GM10266 (cell line): ENCODE data around the gene TMEM106C.

Experiments
- DNase-seq: peaks from one replicate; pipeline ENCODE4 v3.0.0; 2012; ENCODE audit errors: extremely low spot score
- TF ChIP-seq, protein P1 (sequence below): IDR thresholded peaks from 2 replicates; pipeline ENCODE4 v1.5.1; 2012; ENCODE audit warnings: mild to moderate bottlenecking, low read depth; ENCODE audit not compliant: control insufficient read depth, insufficient read depth; ENCODE audit errors: missing control alignments

The TMEM106C gene

DNA sequence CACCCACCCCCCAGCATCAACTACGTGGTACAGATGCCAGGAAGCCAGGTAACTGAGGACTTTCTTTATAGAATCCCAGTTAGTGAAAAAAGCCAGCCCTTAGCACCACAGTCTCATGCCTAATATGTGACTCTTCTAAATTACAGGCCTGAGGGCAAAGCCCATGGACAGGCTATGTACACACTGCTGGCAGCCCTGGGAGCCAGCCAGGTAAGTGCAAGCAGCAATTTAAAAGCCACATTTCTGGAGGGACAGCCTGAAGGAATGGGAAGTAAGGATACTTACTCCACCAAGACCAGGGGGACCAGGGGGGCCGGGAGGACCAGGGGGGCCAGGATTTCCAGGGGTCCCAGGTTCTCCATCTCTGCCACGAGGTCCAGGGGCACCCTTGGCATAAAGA is 33.9 kb downstream of the TMEM106C start:
- DNase-seq: no peak
- TF ChIP-seq, protein P1, sequence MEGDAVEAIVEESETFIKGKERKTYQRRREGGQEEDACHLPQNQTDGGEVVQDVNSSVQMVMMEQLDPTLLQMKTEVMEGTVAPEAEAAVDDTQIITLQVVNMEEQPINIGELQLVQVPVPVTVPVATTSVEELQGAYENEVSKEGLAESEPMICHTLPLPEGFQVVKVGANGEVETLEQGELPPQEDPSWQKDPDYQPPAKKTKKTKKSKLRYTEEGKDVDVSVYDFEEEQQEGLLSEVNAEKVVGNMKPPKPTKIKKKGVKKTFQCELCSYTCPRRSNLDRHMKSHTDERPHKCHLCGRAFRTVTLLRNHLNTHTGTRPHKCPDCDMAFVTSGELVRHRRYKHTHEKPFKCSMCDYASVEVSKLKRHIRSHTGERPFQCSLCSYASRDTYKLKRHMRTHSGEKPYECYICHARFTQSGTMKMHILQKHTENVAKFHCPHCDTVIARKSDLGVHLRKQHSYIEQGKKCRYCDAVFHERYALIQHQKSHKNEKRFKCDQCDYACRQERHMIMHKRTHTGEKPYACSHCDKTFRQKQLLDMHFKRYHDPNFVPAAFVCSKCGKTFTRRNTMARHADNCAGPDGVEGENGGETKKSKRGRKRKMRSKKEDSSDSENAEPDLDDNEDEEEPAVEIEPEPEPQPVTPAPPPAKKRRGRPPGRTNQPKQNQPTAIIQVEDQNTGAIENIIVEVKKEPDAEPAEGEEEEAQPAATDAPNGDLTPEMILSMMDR: no peak

DNA sequence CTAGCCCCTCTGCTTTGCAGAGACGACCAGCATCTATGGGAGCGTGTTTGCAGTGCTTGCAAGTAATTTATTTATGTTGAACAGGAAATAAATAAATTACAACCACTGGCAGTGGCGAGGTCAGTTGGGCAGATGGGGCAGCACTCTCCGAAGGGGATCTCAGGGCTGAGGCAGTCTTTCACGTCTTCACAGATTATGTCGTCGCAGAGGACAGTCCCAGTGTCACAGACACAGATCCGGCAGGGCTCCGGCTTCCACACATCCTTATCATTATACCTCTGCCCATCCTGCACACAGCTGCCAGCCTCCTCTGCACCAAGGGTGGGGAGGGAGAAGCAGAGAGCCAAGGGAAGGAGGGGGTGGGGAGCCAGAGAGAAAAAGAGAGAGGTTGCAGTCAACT is 36.4 kb downstream of the TMEM106C start:
- TF ChIP-seq, protein P1: no peak
- no peak for DNase-seq

DNA sequence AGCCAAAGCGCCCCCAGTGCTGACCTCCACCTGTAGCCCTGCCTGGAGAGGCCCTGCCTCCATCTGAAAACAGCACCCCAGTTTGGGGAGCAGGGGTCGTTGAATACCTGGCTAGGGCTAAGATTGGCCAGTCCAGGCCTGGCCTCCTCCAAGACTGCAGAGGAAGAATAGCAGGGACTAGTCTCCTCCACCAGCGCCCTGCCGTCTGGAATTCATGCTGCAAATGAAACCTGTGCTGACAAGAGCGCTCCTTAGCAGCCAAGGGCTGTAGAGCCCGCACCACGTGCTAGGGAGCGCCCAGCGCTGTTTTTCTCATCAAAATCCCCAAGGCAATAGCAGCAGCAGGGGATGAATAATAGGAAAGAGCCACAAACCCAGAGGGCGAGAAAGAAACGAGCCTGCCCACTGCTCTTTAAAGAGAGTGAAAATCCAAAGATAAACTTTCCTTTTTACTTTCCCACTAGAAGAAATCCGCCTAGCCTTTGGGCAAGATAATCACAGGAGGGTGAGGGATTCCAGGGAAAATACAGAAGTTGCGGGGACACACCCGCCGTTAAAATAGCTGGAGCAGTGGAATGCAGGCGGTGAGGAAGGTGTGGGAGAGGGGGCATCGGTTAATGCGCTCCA is 37.6 kb downstream of the TMEM106C start:
- DNase-seq: no peak

DNA sequence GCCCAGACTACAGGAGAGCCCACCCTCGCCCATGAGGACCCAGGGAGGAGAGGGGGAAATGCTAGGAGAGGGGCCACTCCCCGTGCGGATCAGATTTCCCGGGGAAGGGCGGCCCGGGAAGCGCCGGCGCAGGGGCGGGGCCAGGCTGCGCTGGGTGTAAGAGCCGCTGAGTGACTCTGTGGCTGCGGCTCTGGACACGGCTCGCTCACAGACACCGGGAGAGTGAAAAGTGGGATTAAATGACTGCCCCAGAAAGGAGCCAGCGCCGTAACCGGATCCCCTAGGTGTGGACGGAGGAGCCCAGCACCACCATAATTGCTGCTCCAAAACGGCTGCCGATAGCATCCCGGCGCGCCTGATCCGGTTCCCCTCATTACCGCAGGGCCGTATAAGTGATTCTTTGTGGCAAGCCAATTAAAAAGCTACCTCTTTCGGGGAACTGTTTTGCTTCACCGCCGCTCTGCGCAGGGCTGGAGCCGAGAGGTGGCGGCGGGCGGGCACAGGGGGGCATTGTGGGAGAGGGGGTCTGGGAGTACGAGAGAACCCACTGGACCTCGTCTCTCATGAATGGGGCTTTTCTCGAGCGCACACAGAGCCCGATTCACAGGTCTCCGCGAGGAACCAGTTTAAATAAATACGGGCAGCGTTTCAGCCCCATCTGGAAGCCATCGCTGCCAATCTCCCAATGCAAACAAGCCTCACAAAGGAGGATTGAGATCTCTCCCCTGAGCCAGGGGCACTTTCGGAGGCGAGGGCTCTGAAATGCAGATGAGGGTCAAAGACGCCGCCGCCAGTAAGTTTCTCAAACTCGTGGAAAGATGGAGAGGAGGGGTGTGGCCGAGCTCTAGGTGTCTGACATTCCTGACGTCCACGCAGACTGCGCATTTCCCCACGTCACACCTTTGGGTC is 38.4 kb downstream of the TMEM106C start:
- DNase-seq: peak; percentile 35
- TF ChIP-seq, protein P1: no peak

More for the DNA sequence above, 37.6 kb downstream of the TMEM106C start:
- TF ChIP-seq, protein P1: no peak

DNA sequence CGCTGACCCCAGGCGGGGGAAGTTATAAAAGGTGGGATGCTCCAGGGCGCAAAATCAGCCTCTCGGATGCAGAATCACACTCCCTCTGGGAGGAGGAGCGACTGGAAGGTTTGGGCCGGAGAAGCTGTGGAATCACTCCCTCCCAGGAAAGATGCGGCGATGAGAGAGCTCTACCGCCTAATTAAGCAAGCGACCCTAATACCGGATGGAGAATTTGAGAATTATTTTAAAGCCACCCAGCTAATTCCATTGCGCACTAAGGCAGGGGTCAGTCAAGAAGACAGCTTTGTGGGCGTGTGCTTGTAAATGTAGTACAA is 39.0 kb downstream of the TMEM106C start:
- TF ChIP-seq, protein P1: no peak
- DNase-seq: no peak

DNA sequence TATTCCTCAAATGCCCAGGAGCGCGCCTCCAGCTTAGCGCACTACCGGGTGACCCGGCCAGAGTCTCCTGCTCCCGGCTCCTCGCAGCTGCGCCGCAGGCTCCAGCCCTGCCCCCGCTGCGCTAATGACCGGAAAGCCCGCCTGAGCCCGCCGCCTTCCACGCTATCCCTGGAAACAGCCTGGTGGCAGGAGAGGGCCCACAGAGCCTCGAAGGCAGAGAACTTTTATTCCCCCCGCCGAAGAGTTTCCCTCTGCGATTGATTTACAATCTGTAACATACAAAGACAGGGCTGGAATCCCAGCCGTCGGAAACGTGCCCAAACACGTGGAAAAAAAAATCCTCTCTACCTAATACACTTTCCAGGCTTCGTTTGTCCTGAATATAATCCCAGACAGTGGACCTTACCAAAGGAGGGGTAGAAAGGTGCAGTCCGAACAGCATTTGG is 39.4 kb downstream of the TMEM106C start:
- TF ChIP-seq, protein P1: no peak
- no peak for DNase-seq
